Hematopoietic multipotent progenitor cell treated with erythropoietin and hydrocortisone succinate and interleukin-3 and kit ligand, for 17 days (in vitro differentiated cells): Measurements from ENCODE around the gene SRC.

Experiments
- DNase-seq: peaks from one replicate; pipeline ENCODE4 v3.0.0-alpha.2; 2015; ENCODE audit warnings: low spot score

The SRC gene

GRCh38 chr20:37315021-37315451 is 30.9 kb upstream of the SRC start:
- DNase-seq = no peak

GRCh38 chr20:37315452-37316110 is 30.4 kb upstream of the SRC start:
- DNase-seq = no peak

GRCh38 chr20:37316116-37316774 is 29.7 kb upstream of the SRC start:
- no peak for DNase-seq

- DNase-seq = no peak
Measured at GRCh38 chr20:37316775-37317170, 29.2 kb upstream of the SRC start.

- no peak for DNase-seq
Measured at GRCh38 chr20:37317316-37317715, 28.6 kb upstream of the SRC start.

GRCh38 chr20:37317994-37318640 is 27.8 kb upstream of the SRC start:
- no peak for DNase-seq

GRCh38 chr20:37319151-37319671 is 26.7 kb upstream of the SRC start:
- no peak for DNase-seq

- no peak for DNase-seq
Measured at GRCh38 chr20:37323985-37324384, 22.0 kb upstream of the SRC start.

GRCh38 chr20:37325206-37325605 is 20.7 kb upstream of the SRC start:
- DNase-seq = no peak

GRCh38 chr20:37326666-37327065 is 19.3 kb upstream of the SRC start:
- DNase-seq = no peak

- DNase-seq = no peak
Measured at GRCh38 chr20:37327748-37328147, 18.2 kb upstream of the SRC start.

- DNase-seq = no peak
Measured at GRCh38 chr20:37328149-37328945, 17.6 kb upstream of the SRC start.

GRCh38 chr20:37329481-37330165 is 16.3 kb upstream of the SRC start:
- no peak for DNase-seq

GRCh38 chr20:37330316-37330715 is 15.6 kb upstream of the SRC start:
- DNase-seq = no peak

- no peak for DNase-seq
Measured at GRCh38 chr20:37331060-37331857, 14.7 kb upstream of the SRC start.

- no peak for DNase-seq
Measured at GRCh38 chr20:37333130-37333847, 12.7 kb upstream of the SRC start.

- DNase-seq = no peak
Measured at GRCh38 chr20:37333848-37334318, 12.1 kb upstream of the SRC start.

GRCh38 chr20:37334450-37334849 is 11.5 kb upstream of the SRC start:
- DNase-seq = no peak

- no peak for DNase-seq
Measured at GRCh38 chr20:37335642-37336368, 10.1 kb upstream of the SRC start.
